Measurements from ENCODE around the gene PHACTR1.
A peak's percentile ranks its signal among the peaks of the same experiment; 100 is the strongest.

Gene PHACTR1

DNA sequence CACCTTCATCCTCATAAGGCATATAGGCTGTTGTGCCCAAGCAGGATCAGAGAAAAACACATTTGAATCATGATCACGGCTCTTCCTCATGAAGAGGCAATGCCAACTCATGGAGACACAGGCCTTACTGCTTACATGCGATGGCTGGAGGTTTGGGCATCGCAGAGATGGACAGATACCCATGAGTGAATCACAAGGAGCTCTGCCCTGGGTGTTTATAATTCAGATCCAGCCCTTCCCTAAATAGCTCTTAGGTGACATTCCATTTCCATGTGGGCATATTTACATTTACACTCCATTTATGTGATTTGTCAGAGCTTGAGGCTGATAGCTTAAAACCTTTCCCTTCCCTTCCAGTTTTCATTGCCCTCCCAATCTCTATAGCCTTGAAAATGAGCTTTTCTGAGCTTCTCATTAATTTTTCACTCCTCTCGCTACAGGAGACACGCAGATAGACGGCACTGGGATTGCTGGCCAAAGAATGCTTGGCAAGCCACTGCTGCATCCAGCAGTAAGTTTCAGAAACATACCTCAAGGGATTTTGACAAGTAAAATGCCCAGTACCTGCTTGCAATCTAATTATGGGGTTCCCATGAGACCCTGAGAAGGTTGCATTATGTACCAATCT, 362.6 kb downstream of the PHACTR1 start:
- no peak for DNase-seq

DNA sequence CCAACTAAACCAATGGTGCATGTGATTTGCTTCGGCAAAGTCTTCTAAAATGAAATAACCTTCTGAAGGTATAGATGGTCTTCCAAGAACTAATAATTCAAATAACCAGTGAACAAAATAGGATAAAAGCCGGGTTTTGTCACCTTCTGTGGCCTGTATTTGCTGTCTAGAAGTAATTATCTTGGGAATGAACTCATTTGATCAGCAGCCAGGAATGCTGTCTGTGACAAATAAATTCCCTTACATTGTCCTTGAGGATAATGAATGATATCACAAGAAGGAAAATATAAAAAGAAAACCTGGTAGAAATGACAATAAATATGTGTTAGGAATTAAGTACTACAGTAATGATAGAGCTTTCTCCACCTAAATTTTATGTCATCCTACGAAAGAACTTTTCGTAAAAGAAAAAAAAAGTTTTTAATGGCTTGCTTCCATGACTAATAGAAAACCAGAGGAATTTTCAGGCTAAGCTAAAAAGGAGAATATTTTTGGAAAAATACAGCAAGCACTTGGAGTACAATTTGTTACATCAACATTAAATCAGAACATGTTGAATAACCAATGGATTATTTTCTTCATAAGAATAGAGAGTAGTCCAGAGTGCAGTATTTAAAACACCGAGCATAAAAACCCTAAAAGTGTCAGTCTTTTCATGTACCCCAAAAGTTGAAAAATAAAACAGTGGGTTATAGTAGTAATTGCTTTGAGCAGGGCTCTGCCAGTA, 364.1 kb downstream of the PHACTR1 start:
- no peak for DNase-seq

DNA sequence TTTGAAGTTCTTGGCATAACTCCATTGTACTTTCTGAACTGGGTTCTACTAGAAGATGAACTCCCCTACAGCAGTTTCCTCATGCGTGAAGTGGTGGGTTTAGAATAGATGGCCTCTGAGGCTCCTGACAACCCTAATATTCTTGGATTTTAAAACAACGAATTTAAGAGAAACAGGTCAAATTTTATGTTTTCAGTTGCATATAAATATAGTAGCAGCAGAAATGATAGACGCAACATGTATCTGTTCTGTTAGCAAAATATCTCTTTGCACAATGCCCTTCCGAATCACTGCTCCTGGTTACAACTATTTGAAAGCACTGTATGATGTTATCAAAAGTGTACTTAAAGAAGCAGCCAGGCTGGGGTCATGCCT, 364.6 kb downstream of the PHACTR1 start:
- no peak for DNase-seq

DNA sequence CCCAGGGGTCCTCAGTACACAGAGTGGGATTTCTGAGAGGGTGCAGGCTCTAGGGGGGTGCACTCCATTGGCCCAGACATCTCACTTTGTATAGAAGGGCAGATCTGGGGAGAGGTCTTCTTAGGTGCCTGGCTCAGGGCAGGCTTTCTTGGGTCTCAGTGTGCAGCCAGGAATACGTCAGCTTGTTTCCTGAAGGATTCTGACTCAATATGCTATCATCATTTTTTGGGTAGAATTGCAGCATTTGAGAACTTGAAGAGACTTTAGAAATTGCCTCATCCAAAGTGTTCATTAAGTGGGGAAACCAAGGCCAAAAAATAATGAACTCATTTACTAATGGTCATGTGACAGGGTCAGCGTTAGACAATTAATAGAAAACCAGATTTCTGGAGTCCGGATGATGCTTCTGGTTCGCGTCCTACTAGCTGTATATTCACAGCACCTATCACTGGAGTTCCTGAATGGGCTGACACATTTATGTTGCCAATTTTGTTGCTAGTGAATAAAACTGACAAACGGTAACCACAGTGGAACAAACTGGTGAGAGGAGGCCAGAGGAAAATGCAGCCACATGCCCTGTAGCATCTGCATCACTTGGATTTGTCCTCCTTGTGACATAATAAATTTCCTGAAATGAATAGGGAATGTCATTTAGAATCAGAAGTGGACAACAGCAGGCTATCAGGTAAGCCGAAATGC, 372.9 kb downstream of the PHACTR1 start:
- DNase-seq, result no peak

- no peak for DNase-seq
Measured at GRCh38 chr6:13091192-13091591, 374.6 kb downstream of the PHACTR1 start.

DNA sequence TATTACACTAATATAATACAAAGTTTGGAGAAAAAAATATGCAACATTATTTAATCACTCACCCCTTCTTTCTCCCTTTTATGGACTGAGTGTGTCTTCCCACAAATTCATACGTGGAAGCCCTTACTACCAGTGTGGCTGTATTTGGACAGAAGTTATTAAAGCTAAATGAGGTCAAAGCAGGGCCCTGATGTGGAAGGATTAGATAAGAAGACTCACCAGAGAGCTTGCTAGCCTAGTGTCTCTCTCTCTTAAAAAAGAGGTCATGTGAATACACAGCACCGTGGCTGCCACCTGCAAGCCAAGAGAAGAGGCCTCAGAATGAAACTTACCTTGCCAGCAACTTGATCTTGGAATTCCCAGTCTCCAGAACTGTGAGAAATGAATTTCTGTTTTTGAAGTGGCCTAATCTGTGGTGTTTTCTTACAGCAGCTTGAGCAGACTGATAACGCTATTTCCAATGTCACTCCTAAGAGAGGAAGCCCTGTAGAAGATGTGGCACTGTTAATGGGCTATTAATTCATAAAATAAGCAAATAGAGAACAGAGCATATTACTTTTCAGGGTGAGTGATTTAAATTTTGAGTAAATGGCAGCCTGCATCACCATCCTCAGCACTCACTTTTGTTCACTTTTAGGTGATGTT, 378.3 kb downstream of the PHACTR1 start:
- DNase-seq, result peak; percentile 71

DNA sequence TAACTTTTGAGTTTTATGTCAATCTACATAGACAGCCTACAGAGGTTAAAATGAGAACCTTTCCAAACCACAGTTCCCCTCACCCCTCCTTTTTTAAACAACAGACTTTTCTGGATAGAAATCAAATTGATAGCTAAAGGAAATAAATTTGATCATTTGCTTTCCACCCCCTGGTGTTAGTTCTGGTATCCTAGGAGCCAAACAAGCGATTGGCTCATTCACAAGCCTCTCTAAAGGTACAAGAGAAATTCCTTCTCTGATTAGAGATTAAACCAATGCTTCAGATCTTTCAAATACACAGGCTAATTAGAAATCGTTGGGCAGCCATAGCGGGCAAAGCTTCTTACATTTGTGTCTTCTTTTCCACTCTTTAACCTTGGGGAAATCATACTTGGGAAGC, 379.5 kb downstream of the PHACTR1 start:
- DNase-seq, result no peak

DNA sequence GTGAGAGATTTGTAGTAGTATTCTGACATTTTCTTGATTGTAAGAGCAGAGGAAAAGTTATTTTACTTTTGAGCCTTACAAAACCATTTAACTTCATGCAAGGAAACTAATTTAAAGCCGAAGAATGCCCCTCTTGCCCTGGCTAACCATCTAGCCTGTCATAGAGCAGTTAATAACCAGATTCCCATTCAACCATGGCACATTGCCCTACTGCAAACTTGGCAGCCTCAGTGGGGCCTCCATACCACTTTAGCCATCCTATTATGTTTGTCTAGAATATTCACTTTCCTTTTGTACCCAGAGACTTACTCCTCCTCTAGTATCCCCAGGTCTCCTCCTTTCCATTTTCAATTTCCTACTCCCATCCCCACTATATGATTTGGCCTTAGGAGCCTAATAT, 380.9 kb downstream of the PHACTR1 start:
- no peak for DNase-seq

GRCh38 chr6:13098006-13098405, 381.4 kb downstream of the PHACTR1 start:
- no peak for DNase-seq

DNA sequence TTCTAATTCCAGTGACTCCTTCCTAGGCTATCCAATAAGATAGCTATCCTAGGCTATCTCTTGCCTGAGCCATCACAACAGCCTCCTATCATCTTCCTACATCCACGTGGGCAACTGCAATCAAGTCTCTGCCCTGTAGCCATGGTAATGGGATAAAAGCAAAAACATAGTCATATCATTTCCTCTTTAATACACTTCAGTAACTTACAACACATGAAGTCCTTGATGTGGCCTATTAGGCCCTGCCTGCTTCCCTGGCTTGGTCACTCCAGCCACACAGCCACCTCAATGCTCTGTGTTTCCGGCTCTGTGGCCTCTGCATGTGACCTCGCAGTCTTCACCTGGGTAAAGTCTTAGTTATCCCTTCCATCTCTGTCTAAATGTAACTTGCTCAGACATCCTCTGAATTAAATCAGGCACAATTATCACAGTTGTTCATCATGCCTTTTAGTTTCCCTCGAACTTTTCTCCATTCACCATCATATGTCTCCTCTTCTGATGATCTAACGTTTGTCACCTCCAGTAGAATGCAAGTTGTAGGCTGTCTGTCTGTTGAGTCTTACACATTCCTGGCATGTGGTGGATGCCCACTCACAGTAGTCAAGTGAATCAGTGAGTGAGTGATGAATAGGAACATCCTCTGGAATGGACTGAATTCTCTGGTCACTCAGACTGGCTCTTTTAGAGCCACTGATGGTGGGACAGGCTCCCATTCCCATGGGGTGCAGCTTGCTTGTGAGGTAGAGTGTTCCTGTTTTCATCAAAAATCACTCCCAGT, 382.4 kb downstream of the PHACTR1 start:
- DNase-seq, result no peak

DNA sequence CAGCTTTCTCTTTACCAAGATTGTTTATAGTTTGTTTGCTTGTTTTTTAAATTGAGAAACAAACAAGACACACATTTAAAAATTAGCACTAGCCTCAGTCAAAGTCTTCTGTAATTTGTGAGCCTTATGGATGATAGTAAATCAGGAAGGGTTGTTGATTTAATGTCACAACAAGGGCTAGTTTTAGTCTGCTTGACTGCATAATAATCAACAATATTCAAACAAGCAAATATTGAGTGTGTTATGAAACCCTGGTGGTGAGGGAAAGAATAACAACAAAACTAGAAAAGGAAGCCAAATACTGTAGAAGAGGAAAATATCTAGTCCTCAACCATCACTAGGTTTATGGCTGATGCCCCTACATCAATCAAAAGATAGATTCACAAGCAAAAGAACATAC, 383.2 kb downstream of the PHACTR1 start:
- DNase-seq, result no peak

- DNase-seq, result no peak
Measured at GRCh38 chr6:13101409-13101808, 384.8 kb downstream of the PHACTR1 start.

GRCh38 chr6:13101985-13102384, 385.4 kb downstream of the PHACTR1 start:
- DNase-seq, result no peak

DNA sequence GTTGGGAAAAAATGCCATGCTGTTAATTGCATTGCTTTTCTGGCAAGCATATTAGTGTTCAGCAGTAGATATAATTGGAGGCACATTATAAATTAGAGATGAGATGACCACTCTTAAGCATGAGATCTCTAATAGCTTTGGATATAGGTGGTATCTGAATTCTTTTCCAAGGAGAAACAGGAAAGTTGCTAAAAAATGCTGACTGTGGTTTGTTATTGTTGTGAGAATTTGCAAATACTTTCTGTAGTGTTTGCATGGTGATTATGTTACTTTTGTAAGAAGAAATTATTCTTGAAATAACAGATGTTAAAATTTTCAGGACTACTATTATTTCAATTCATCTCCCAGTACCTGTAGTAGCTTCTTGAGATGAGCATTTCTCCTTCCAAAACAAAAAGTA, 386.6 kb downstream of the PHACTR1 start:
- DNase-seq, result no peak

GRCh38 chr6:13105139-13105538, 388.6 kb downstream of the PHACTR1 start:
- DNase-seq, result no peak

DNA sequence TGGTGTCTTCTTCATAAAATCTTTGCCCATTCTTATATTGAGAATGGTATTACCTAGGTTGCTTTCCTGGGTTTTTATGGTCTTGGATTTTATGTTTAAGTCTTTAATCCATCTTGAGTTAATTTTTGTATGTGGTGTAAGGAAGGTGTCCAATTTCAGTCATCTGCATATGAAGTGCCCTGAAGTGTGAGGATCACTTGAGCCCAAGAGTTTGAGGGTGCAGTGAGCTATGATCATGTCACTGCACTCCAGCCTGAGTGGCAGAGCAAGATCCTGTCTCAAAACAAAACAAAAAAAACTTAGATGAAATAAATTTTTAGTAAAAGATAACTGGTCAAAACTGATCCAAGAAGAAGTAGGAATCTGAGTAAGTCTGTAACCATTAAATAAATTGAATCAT, 396.4 kb downstream of the PHACTR1 start:
- no peak for DNase-seq

DNA sequence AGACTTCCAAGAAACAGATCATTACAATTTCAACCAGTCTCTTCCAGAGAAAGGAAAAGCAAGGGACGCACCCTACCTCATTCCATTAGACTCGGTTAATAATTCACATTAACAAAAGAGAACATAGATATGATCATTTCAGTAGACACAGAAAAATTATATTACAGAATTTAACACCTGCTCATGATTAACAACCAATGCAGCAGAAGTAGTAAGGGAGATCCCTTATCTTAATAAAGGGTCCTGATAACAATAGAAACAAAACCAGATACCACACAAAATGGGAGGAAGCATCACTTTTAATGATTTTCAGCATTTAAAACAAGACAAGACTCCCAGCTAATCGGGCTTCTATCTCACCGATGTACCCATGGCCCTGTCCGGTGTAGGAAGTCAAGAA, 396.8 kb downstream of the PHACTR1 start:
- no peak for DNase-seq

DNA sequence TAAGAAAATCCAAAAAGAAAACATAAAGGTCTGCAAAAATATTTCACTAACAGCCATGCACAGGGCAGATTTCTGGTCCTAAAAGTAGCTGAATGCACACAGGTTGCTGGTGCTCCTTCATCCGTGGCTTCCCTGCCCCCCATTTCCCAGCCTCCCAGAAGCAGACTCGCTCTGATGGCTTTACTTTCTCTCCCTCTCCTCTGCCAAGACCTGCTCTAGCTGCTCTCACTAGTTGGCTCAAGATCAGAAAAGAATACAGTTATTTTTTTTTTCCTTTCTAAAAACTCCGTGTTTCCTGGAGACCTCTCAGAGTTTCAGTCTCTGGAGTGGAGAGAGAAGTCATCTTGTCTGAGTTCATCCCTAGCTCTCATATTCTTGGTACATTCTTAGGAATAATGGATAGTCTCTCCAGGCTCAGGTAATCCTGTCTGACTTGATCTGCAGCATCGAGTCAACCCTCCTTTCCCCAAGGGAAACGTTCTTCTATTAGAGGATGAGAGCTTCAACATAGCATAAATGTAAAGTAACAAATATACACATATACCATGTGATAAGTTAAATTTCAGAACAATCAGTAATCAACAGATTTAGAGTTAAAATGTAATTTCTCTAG, 397.5 kb downstream of the PHACTR1 start:
- no peak for DNase-seq

GRCh38 chr6:13116155-13116554, 399.6 kb downstream of the PHACTR1 start:
- DNase-seq, result no peak

DNA sequence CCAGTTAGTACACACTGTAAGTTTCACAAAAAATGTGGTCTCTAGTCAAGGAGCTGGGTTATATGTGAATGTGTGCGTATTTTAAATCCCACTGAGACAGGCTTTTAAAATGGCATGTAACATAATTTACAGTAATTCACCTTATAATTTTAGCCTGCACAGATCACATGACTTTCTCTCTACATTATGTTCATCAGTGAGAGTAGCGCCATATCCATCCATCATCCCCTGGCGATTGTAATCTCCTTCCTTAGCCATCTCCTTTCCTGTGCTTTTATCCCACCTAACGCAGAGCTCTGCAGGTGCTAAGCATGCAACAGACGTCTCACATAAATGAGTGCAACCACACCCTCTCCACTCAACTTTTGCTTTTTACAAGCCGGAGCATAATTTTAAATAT, 401.0 kb downstream of the PHACTR1 start:
- DNase-seq, result no peak

DNA sequence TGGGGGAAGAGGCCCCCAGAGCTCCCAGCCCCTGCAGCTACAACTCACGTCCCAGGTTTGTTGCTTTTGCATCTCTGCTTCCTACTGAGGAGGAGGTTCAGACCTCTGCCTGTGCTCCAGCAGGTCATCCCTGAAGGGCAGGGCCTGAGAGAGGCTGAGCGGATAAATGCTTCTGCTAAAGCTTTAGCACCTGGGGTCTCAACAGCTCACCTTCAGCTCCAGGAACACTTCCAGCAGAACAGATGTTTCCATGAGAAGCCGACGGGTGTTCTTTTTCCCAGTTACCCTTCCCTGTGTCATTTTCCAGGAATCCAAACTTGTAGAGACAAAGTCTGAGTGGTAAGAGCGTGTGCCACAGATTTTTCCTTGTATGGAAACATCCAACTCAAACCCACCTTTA, 403.0 kb downstream of the PHACTR1 start:
- no peak for DNase-seq

All from hematopoietic multipotent progenitor cell treated with erythropoietin and hydrocortisone succinate and interleukin-3 and kit ligand, for 8 days (in vitro differentiated cells).